DLD1 (cell line): ENCODE data around the gene MAMDC2.
"Not testable (repeated sequence)": the region's sequence is repeated elsewhere in the genome, so short reads cannot be mapped to it uniquely, and the experiment has no call there.

Experiments
- in situ Hi-C: cut with HindIII; loops from 2 replicates; pipeline ENCODE4 v1.10.0; 2017; ENCODE audit warnings: low sequenced_read_pairs

The MAMDC2 gene

GRCh38 chr9:70036641-70037040, 7.0 kb upstream of the MAMDC2 start:
- in situ Hi-C loops = no loop called here

- in situ Hi-C loops = not testable (repeated sequence)
These were observed 5.5 kb upstream of the MAMDC2 start for GRCh38 chr9:70038171-70038621.

DNA sequence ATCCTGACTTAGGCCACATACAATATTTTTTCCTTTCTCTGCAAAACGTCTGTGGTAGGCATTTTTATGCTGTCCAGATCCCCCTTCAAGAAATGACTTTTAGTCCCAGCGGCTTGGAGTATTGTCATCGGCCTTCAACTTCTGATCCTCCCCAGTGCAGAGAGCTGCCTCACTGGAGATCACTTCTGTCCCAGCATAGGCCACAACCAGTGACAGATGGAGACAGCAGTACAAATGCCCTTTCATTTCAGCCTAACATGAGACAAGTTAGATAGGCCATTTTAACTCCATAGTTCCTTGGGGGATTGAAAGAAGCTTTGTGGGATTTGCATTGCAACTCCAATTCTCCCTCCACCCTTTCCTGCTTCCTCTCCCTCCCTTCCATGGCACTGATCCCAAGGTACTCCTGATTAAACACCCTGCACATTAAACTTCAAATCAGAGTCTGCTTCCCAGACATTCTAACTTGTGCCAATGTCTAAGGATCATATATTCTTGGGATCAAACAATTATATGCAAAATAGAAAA, 3.2 kb upstream of the MAMDC2 start:
- in situ Hi-C loops = no loop called here

GRCh38 chr9:70042461-70043215, 1.0 kb upstream of the MAMDC2 start:
- in situ Hi-C loops = no loop called here

- in situ Hi-C loops = no loop called here
These were observed 363 bp upstream of the MAMDC2 start for GRCh38 chr9:70043285-70043684.

DNA sequence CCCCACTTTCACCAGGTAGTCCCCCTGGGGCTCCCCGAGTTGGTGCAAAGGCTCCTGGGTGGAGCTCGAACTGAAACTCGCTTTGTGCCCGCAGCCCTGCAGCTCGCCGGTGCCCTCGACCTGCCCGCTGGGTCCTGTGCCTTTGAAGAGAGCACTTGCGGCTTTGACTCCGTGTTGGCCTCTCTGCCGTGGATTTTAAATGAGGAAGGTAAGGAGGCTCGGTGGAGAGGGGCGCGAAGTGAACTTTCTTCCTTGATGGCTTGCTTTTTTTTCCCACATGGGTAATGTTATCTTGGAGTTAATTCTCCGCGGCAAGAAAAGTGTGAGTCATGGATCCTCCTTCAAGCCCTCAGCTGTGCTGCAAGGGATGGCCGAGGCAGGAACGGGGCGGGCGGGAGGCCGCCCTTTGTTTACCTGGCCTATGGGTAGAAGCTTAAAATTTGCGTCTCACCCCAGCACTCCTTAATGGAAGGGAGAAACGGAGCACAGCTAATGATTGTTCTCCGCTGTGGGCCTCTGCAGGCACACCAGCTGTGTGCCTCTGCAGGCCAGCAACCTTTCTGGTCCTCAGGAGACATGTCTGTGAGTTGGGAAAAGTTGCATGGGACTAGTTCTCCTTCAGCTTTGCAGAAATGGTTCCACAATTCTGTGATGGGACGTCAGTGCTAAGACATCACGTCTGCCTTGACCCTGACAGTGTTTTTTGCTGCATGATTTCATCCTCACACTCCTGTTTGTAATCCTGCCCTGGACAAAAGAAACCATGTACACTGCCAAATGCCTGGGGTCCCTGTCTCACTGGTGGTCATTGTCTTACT, 1.1 kb downstream of the MAMDC2 start:
- in situ Hi-C loops = no loop called here

GRCh38 chr9:70045452-70045851, 1.8 kb downstream of the MAMDC2 start:
- in situ Hi-C loops = no loop called here

GRCh38 chr9:70046274-70047070, 2.8 kb downstream of the MAMDC2 start:
- in situ Hi-C loops = no loop called here

DNA sequence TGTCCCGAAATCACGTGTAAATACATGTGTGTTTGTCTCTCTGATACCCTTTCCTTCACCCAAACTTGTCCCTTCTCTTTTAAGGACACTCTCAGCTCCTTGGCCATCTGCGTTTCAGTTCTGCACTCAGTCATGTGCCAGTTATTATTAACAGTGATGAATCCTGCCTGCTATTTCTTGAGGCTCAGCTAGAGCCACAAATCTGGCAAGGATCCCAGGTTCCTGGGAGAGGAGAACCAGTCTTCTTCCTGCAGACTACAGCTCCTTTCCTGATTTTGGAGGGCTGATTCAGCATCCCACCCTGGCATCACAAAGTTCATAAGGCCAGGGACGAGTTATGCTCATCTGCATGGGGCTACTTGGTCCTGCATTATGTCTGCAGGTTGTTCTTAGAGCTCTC, 5.6 kb downstream of the MAMDC2 start:
- in situ Hi-C loops = no loop called here

DNA sequence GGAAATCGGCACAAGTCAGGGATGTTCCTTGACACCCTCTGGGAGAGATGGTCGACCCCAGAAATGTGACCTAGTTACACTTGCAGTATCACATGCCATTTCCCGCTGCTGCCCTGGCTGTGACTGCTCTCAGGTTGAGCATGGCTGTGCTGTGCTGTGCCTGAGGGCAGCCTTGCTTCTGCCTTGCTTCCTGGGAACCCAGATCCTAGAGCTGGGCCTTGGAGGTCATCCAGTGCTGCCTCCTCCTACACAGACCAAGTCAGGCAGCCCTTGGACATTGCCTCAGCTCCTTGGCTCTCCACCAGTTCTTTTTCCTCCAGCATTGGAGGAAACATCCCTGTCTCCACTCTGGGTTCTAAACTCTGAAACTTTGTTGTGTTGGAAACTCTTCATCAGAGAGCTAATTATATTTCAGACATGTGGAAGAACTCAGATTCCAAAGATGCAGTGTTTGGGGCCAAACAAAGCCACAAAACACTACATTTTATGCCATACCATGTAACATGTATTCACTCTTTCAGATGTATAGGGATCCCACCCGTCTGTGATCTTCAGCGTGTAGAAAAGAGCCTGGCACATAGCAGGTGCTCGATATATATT, 6.1 kb downstream of the MAMDC2 start:
- in situ Hi-C loops = no loop called here

DNA sequence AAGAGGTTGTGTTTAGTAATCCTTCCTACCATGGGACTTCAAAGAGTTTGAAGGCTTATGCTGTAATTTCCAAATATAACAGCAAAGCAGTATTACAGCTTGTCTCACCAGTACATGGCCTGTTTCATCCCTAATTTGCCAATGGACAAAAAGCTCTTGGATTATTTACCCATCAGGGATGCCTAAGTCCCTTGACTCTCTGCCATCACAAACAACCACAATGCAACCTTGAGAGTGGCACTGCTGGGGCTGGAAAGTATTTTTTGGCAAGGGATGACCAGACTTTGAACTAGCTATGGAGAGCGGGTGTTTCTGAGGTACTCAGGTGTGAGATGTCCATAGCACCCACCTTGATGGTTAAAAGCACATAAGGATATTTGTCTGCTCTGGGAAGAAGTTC, 9.1 kb downstream of the MAMDC2 start:
- in situ Hi-C loops = no loop called here

- in situ Hi-C loops = no loop called here
These were observed 10.2 kb downstream of the MAMDC2 start for GRCh38 chr9:70053864-70054263.

DNA sequence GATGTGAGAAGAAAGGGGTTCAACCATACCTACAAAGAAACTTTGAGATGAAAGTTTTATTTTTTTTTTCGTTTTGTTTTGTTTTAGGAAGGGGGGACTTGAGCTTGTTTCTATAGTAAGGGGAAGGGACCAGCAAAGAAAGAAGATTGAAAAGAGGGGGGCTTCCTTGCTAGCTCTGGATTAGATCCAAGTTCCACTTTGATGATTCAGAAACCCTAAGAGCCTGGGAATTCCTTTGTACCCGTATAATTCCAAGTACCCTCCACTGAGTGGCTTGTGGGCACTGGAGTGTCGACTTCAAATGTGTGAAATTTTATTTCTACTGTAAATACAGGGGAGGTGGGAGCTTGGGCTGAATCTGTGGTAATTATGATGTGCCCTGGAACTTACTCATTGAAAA, 10.9 kb downstream of the MAMDC2 start:
- in situ Hi-C loops = no loop called here

- in situ Hi-C loops = no loop called here
These were observed 12.0 kb downstream of the MAMDC2 start for GRCh38 chr9:70055406-70056210.

DNA sequence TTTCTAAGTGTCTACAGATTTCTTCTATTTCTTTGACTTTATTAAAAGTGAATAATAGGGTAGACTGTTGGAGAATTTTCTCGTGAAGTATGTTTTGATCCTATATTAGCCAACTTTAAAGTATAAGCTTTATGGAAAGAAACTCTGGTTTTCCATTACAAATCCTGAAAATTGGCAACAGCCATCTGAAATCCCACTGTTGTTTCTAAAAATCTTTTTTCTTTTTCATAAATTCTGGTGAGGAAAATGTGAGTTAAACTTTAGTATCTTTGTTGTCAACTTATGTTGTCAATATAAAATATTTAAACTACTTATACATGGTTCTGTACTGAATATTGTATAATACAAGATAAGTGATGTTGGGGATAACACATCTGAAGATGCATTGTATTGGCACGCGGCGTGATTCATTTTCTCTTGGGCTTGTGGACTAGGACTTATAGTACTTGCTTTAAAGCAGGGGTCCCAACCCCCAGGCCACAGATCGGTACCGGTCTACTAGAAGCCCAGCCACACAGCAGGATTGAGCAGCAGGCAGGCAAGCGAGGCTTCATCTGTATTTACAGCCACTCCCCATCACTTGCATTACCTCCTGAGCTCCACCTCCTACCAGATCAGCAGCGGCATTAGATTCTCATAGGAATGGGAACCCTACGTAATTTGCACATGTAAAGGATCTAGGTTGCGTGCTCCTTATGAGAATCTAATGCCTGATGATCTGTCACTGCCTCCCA, 12.7 kb downstream of the MAMDC2 start:
- in situ Hi-C loops = no loop called here

DNA sequence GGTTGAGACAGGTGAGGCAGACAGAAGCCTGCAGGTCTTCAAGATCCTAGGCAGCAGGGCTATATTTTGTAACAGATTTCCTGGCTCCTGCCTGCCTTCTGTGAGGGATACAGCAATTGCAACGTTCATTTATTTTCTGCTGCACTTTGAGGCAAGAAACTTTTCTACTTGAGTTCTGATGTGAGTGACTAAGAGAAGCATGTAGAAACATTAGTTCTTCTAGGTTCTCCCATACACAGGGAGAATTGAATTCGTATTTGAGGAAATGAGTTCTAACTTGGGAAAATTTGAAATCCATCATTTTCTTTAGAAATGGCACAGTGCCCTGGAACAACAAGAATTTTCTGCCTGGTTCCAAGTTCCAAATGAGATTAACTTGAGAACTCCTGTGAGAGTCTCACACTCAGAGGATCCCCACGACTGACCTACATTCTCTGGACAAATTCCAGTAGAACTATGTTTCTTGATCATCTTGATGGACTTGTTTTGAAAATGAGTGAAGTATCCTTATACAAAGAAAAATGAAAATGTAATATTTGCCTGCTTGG, 15.0 kb downstream of the MAMDC2 start:
- in situ Hi-C loops = no loop called here

GRCh38 chr9:70060148-70060882, 16.7 kb downstream of the MAMDC2 start:
- in situ Hi-C loops = no loop called here

GRCh38 chr9:70060883-70061507, 17.3 kb downstream of the MAMDC2 start:
- in situ Hi-C loops = no loop called here
